Testis (tissue), 3 donors: Measurements from ENCODE around the gene CSMD2. TPM values are rescaled to one million over a fixed set of nuclear protein-coding genes. Genes with fewer than 3 reads are reported as not detected.

ENCODE experiments used
- DNase-seq: peaks from one replicate; pipeline ENCODE4 v3.0.0-alpha.2; 2019
- H3K27ac ChIP-seq, 2 donors: fragments of 200-600 bp; sonication (generic); one replicate each; pipeline ENCODE4 v1.5.1; 2019
- H3K27me3 ChIP-seq: fragments of 200-600 bp; sonication (generic); one replicate; pipeline ENCODE4 v1.5.1; 2019
- H3K36me3 ChIP-seq: fragments of 200-600 bp; sonication (generic); one replicate; pipeline ENCODE4 v1.5.1; 2017; ENCODE audit warnings: low read depth; ENCODE audit errors: missing control alignments
- H3K4me1 ChIP-seq: fragments of 200-600 bp; sonication (generic); one replicate; pipeline ENCODE4 v1.5.1; 2019
- H3K4me3 ChIP-seq, 2 donors: fragments of 200-600 bp; sonication (generic); one replicate each; pipeline ENCODE4 v1.5.1; 2017 to 2019
- H3K9me3 ChIP-seq: fragments of 200-600 bp; sonication (generic); one replicate; pipeline ENCODE4 v1.5.1; 2017
- CTCF ChIP-seq, 3 experiments: fragments of 450-650 bp in 2 of 3; fragments of 200-600 bp in 1 of 3; sonication (generic) in 1 of 3; IDR thresholded peaks; one replicate each; pipeline ENCODE4 v1.5.1; 2016 to 2019; ENCODE audit warnings: antibody characterized with exemption in 3 of 3, mild to moderate bottlenecking in 2 of 3, moderate library complexity in 1 of 3
- POLR2A ChIP-seq: fragments of 450-650 bp; IDR thresholded peaks from one replicate; pipeline ENCODE4 v1.6.1; 2017; ENCODE audit warnings: antibody characterized with exemption, mild to moderate bottlenecking, moderate library complexity
- WGBS, 2 donors: methylation state at CpG; one replicate each; pipeline ENCODE4 v1.1.5; 2018; 5-methylcytosine and 5-hydroxymethylcytosine counted together
- intact Hi-C: fragments of 100-400 bp; cut with DNase I; formaldehyde crosslinking; loops from one replicate; pipeline ENCODE4 v1.15.1; 2023; ENCODE audit warnings: low total_unique reads
- polyA plus RNA-seq: library from polyadenylated mRNA; stranded (reverse); fragments of 350-450 nt; fragmentation: Illumina TruSeq; extraction: RNeasy Lipid Tissue Mini Kit (QIAGEN cat#74804); gene quantifications from one replicate; pipeline ENCODE4 v1.2.3, GENCODE V29; 2014; ENCODE audit warnings: low read depth, low replicate concordance; ENCODE audit not compliant: insufficient read depth
- total RNA-seq, 2 donors: library from RNA; depleted of rRNA; stranded (reverse); fragments of >200 nt; gene quantifications; one replicate each; pipeline ENCODE4 v1.2.3, GENCODE V29; 2016

CSMD2 gene
- total and polyA plus RNA-seq, 3 donors from 2014 or later, result 1.2 to 3.8 (median 2.7) TPM

- WGBS, 2 donors, result 88 to 100% methylated on average over 1 of the region's 1 CpG
- H3K27ac ChIP-seq, result no peak overlapping the region
- TF ChIP-seq CTCF (IDR thresholded peaks at IDR 0.05), result no peak
- TF ChIP-seq POLR2A, result no peak
- no peaks in the 10 kb centered on the region for H3K27me3 ChIP-seq
- intact Hi-C loops, result no loop called here
- H3K9me3 ChIP-seq, result no peaks in the 10 kb centered on the region
- DNase-seq, result no peak
- no peaks in the 10 kb centered on the region for H3K36me3 ChIP-seq
- peaks cover 8% of the 10 kb centered on the region for H3K4me1 ChIP-seq
- no peak overlapping the region for H3K4me3 ChIP-seq
These were observed 546.4 kb downstream of the CSMD2 start for GRCh38 chr1:33618636-33619035.

- WGBS, 2 donors, result 85 to 89% methylated on average over 8 to 9 of the region's 9 CpGs
- Histone ChIP-seq H3K36me3 (no peaks in the 10 kb centered on the region), H3K4me3 (no peak overlapping the region), H3K27ac (no peak overlapping the region), H3K4me1 (peaks cover 8% of the 10 kb centered on the region), H3K9me3 (no peaks in the 10 kb centered on the region), H3K27me3 (no peaks in the 10 kb centered on the region)
- TF ChIP-seq CTCF (IDR thresholded peaks at IDR 0.05), result no peak
- no peak for TF ChIP-seq POLR2A
- intact Hi-C loops, result no loop called here
- DNase-seq, result no peak
These were observed 547.6 kb downstream of the CSMD2 start for GRCh38 chr1:33617451-33617850.

DNA sequence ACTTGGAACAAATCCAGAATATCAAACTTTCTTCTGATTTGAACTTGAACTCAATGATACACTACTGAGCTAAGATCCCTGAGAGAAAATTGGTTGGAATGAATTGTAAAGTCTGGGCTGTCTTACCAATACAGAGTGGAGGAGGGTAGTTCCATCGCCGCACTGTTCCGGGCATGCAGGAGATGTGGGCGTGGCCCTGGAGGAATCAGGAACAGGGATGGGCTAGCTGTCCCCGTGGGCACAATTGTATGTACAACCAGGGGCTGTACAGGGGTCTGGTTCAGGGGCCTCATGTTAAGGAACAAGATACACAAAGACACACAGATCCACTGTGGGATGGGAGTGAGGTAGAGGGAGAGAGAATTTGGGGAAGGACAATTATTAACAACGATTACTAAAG is 548.2 kb downstream of the CSMD2 start:
- H3K36me3 ChIP-seq, result no peaks in the 10 kb centered on the region
- WGBS, 2 donors, result 52 to 63% methylated on average over 6 of the region's 6 CpGs
- H3K4me1 ChIP-seq, result peaks cover 8% of the 10 kb centered on the region
- no peaks in the 10 kb centered on the region for H3K9me3 ChIP-seq
- H3K4me3 ChIP-seq, result no peak overlapping the region
- DNase-seq, result no peak
- H3K27ac ChIP-seq, result no peak overlapping the region
- intact Hi-C loops, result no loop called here
- TF ChIP-seq CTCF (IDR thresholded peaks at IDR 0.05), result no peak
- TF ChIP-seq POLR2A, result no peak
- H3K27me3 ChIP-seq, result no peaks in the 10 kb centered on the region

- intact Hi-C loops, result no loop called here
- Histone ChIP-seq H3K9me3 (no peaks in the 10 kb centered on the region), H3K4me3 (no peak overlapping the region), H3K27me3 (no peaks in the 10 kb centered on the region), H3K27ac (no peak overlapping the region), H3K36me3 (no peaks in the 10 kb centered on the region), H3K4me1 (peaks cover 8% of the 10 kb centered on the region)
- WGBS, 2 donors, result 63 to 78% methylated on average over 7 of the region's 7 CpGs
- no peak for DNase-seq
- TF ChIP-seq CTCF (IDR thresholded peaks at IDR 0.05), result no peak
- no peak for TF ChIP-seq POLR2A
These were observed 549.5 kb downstream of the CSMD2 start for GRCh38 chr1:33615546-33615945.

DNA sequence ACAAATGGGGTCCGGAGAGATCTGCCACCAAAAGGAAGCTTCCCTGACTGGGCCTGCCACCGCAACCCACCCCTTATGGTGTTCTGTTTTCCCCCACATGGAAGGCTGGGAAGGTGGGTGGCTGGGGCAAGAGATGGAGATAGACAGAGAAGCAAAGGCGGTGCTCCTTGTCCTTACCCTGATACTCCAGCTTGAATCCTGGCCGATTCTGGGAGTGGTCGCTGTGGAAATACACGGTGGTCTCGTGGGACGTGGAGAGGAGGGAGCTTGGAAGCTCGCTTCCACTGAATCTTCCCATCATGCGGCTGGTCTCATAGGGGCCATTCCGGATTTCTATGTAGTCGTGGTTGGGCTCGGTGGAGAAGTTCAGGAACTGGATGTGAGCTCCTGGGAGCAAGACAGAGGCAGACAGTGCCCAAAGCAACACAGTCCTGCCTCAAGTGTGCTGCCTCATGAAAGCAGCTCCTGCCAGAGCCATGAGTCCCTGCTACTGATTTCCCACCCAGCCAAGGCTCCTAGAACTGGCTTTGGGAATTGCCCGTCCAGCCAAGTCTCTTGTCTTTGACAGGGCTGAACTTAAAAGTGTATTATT is 554.1 kb downstream of the CSMD2 start:
- Histone ChIP-seq H3K36me3 (no peaks in the 10 kb centered on the region), H3K4me3 (no peak overlapping the region), H3K9me3 (no peaks in the 10 kb centered on the region), H3K4me1 (no peaks in the 10 kb centered on the region), H3K27ac (no peak overlapping the region), H3K27me3 (no peaks in the 10 kb centered on the region)
- WGBS, 2 donors, result 76 to 78% methylated on average over 11 to 14 of the region's 14 CpGs
- DNase-seq, result no peak
- intact Hi-C loops, result no loop called here
- TF ChIP-seq CTCF (IDR thresholded peaks at IDR 0.05) (no peak), POLR2A (no peak)
